Spleen (tissue), 7 donors: ENCODE measurements around the gene HNRNPA1.

ENCODE experiments used
- CTCF ChIP-seq, 11 experiments: fragments of 200-600 bp in 7 of 11; fragments of 450-650 bp in 4 of 11; sonication (generic) in 4 of 11; IDR thresholded peaks in 8 of 11; conservative IDR thresholded peaks in 3 of 11; 1 replicate in 7 of 11; 2 replicates in 4 of 11; pipeline versions ENCODE4 v1.4.0 to v1.8.0; 2016 to 2021; ENCODE audit warnings: antibody characterized with exemption in 11 of 11, inconsistent platforms in 4 of 11, mild to moderate bottlenecking in 1 of 11
- POLR2A ChIP-seq, 3 donors: fragments of 450-650 bp; IDR thresholded peaks; one replicate each; pipeline ENCODE4 v1.5.1; 2017; ENCODE audit warnings: antibody characterized with exemption in 3 of 3, mild to moderate bottlenecking in 1 of 3
- POLR2AphosphoS5 ChIP-seq, 3 donors: sonication (generic); formaldehyde crosslinking; IDR thresholded peaks; one replicate each; pipeline ENCODE4 v1.5.1; 2017; ENCODE audit warnings: antibody characterized with exemption in 3 of 3
- donor health status: DM: no; HTN: no; CAD: no; lungs with moderate emphysema.
- donor health status: DM: no; HTN: no; CAD: no.
- donor health status: DM: no; HTN: no; CAD: no.

- TF ChIP-seq CTCF (IDR thresholded peaks at IDR 0.05 in 8 of 11, conservative IDR thresholded peaks at IDR 0.05 in 3 of 11) (no peak), POLR2A (IDR thresholded peaks at IDR 0.05) (no peak), POLR2AphosphoS5 (IDR thresholded peaks at IDR 0.05) (no peak)
These were observed 1.3 kb upstream of the HNRNPA1 start for GRCh38 chr12:54279227-54279631.
